Urinary bladder (tissue), 4 donors: ENCODE results near the gene GMFB. TPM values are rescaled to one million over a fixed set of nuclear protein-coding genes. Genes with fewer than 3 reads are reported as not detected.

ENCODE experiments used
- DNase-seq: peaks from one replicate; pipeline ENCODE4 v3.0.0-alpha.2; 2015; ENCODE audit errors: extremely low spot score
- H3K27ac ChIP-seq: one replicate; pipeline ENCODE4 v1.5.1; 2013; ENCODE audit warnings: low read depth, mild to moderate bottlenecking, moderate library complexity
- H3K36me3 ChIP-seq: one replicate; pipeline ENCODE4 v1.6.1; 2013; ENCODE audit warnings: mild to moderate bottlenecking, moderate library complexity; ENCODE audit not compliant: insufficient read depth
- H3K4me1 ChIP-seq: one replicate; pipeline ENCODE4 v1.6.1; 2013; ENCODE audit warnings: mild to moderate bottlenecking, moderate library complexity; ENCODE audit not compliant: insufficient read depth
- H3K4me3 ChIP-seq: one replicate; pipeline ENCODE4 v1.5.1; 2013; ENCODE audit warnings: low read depth, low read length
- WGBS: extraction: QIAGEN DNeasy Blood & Tissue Kit; methylation state at CpG from one replicate; pipeline ENCODE4 v1.1.7; 2013; 5-methylcytosine and 5-hydroxymethylcytosine counted together
- polyA plus RNA-seq: library from polyadenylated mRNA; stranded (reverse); fragments of 200-250 nt; gene quantifications from one replicate; pipeline ENCODE4 v1.2.3, GENCODE V29; 2013
- total RNA-seq: library from RNA; depleted of rRNA; stranded (reverse); fragments of >200 nt; gene quantifications from one replicate; pipeline ENCODE4 v1.2.3, GENCODE V29; 2014
- donor health status: healthy with polysubstance abuse.
- donor health status: healthy.

Gene GMFB
- total and polyA plus RNA-seq, 2 donors, result 18.3 to 120 TPM

DNA sequence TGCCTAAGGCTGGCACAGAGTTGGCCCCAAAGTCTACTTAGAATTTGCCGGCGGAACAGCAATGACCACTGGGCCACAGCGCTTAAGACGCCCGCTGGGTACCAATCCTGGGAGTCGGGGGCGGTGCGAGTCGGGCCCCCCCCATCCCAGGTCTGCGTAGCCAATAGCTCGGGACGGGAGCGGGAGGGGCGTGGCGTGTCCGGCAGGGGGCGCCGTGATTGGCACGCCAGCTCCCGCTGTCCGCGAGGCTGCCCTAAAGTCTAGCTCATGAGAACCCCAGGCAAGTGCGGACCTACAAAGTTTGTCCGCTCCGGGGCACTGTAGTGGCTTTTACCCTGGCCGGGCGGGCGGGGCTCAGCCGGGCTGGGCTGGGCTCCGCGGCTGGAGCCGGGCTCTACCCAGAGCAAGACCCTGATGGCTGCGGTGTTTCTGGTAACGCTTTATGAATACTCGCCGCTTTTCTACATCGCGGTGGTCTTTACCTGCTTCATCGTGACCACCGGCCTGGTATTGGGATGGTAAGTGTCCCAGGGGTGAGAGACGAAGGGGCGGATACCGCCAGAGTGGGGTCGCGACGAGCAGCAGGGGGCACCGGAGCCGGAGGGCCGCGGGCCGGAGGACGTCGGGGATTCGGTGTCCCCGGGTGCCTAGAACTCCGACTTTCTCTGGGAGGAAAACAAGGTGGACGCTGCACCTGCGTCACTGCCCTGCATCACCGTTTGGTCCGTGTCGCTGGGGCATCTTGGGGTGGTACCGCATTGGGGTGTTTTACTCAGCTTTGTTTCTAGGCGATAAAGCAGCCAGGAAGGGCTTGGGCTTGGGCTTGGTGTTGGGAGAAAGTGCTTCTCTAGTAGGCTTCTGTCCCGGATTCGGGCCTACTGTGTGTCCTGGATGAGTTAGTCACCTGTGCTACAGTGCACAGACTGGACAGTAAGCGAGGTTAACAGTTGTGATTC is 21.0 kb upstream of the GMFB start, which contains the start of gene CGRRF1:
Gene CGRRF1, plus strand, starts transcription at position 361 of the 956 bp plus-strand sequence. Its CDS starts 54 bp downstream, at position 415.
- no peaks in the 10 kb centered on the region for H3K36me3 ChIP-seq
- H3K4me3 ChIP-seq, result peak within 1 kb of the TSS; percentile 79
- peak within 1 kb of the TSS; percentile 58 for H3K27ac ChIP-seq
- peak; percentile 90 for DNase-seq
- peaks cover 1% of the 10 kb centered on the region for H3K4me1 ChIP-seq
- WGBS, result under 1% methylated on average over 66 of the region's 66 CpGs

GRCh38 chr14:54503486-54503885 is 14.7 kb upstream of the GMFB start:
- no peaks in the 10 kb centered on the region for H3K36me3 ChIP-seq
- no peak overlapping the region for H3K27ac ChIP-seq
- no peaks in the 10 kb centered on the region for H3K4me1 ChIP-seq
- no peak for DNase-seq
- H3K4me3 ChIP-seq, result no peak overlapping the region
- 75% methylated on average over 3 of the region's 3 CpGs for WGBS

- Histone ChIP-seq H3K36me3 (no peaks in the 10 kb centered on the region), H3K4me1 (no peaks in the 10 kb centered on the region), H3K4me3 (no peak overlapping the region), H3K27ac (no peak overlapping the region)
- WGBS, result 25% methylated on average over 2 of the region's 2 CpGs
- DNase-seq, result no peak
These were observed 13.8 kb upstream of the GMFB start for GRCh38 chr14:54502602-54503001.

DNA sequence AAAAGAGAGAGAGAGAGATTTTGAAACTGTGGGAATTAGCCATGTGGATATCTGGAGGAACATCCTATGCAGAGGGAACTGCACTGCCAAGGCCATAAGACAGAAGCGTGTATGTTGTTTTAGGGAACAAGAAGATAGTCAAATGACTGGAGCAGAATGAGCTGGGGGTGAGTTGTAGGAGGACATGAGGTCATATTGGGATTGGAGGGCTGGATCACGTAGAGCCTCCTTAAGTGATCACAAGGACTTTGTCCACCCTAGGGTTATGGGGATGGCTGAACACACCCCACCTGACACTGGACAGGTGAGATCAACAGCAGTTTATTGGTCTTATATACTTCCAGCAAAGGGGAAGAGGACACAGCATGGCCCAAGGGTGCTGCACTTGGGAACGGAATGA is 12.7 kb upstream of the GMFB start:
- Histone ChIP-seq H3K27ac (no peak overlapping the region), H3K36me3 (no peaks in the 10 kb centered on the region), H3K4me3 (no peak overlapping the region), H3K4me1 (no peaks in the 10 kb centered on the region)
- DNase-seq, result no peak
- 89% methylated on average over 3 of the region's 3 CpGs for WGBS

DNA sequence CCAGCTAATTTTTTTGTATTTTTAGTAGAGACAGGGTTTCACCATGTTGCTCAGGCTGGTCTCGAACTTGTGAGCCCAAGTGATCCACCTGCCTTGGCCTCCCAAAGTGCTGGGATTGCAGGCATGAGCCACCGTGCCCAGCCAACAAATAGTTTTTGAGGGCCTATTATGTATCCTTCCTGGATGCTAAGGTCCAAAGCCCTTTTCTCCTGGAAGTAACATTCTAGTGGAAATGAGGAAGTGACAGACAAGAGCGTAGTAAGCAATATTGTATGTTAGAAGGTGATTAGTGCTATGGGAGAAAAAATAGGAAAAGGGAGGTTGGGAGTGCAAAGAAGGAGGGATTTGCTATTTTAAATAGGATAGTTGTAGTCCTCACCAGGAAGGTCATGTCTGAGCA is 12.0 kb upstream of the GMFB start:
- no peaks in the 10 kb centered on the region for H3K4me1 ChIP-seq
- H3K27ac ChIP-seq, result no peak overlapping the region
- no peaks in the 10 kb centered on the region for H3K36me3 ChIP-seq
- WGBS, result 84% methylated on average over 3 of the region's 3 CpGs
- DNase-seq, result no peak
- no peak overlapping the region for H3K4me3 ChIP-seq

GRCh38 chr14:54498579-54498978 is 9.8 kb upstream of the GMFB start:
- no peak for DNase-seq
- 60% methylated on average over 7 of the region's 7 CpGs for WGBS
- Histone ChIP-seq H3K4me3 (no peak overlapping the region), H3K4me1 (no peaks in the 10 kb centered on the region), H3K36me3 (no peaks in the 10 kb centered on the region), H3K27ac (no peak overlapping the region)

- H3K4me1 ChIP-seq, result no peaks in the 10 kb centered on the region
- WGBS, result 66% methylated on average over 5 of the region's 5 CpGs
- no peaks in the 10 kb centered on the region for H3K36me3 ChIP-seq
- no peak overlapping the region for H3K4me3 ChIP-seq
- H3K27ac ChIP-seq, result no peak overlapping the region
- DNase-seq, result no peak
These were observed 9.3 kb upstream of the GMFB start for GRCh38 chr14:54498095-54498531.

GRCh38 chr14:54497224-54497623 is 8.4 kb upstream of the GMFB start:
- no peak overlapping the region for H3K4me3 ChIP-seq
- 65% methylated on average over 2 of the region's 2 CpGs for WGBS
- no peak for DNase-seq
- H3K36me3 ChIP-seq, result no peaks in the 10 kb centered on the region
- no peak overlapping the region for H3K27ac ChIP-seq
- H3K4me1 ChIP-seq, result no peaks in the 10 kb centered on the region

GRCh38 chr14:54493293-54493692 is 4.5 kb upstream of the GMFB start:
- H3K27ac ChIP-seq, result no peak overlapping the region
- 51% methylated on average over 13 of the region's 13 CpGs for WGBS

GRCh38 chr14:54490445-54491175 is 1.8 kb upstream of the GMFB start:
- H3K27ac ChIP-seq, result no peak overlapping the region
- DNase-seq, result no peak
- WGBS, result 15% methylated on average over 3 of the region's 3 CpGs
- no peak overlapping the region for H3K4me3 ChIP-seq
- no peaks in the 10 kb centered on the region for H3K36me3 ChIP-seq
- H3K4me1 ChIP-seq, result no peaks in the 10 kb centered on the region

More at GRCh38 chr14:54493293-54493692, 4.5 kb upstream of the GMFB start:
- Histone ChIP-seq H3K4me1 (no peaks in the 10 kb centered on the region), H3K36me3 (no peaks in the 10 kb centered on the region), H3K4me3 (no peak overlapping the region)
- no peak for DNase-seq

- 94% methylated on average over 4 of the region's 4 CpGs for WGBS
- DNase-seq, result no peak
- no peak overlapping the region for H3K27ac ChIP-seq
- no peaks in the 10 kb centered on the region for H3K4me1 ChIP-seq
- no peak overlapping the region for H3K4me3 ChIP-seq
- H3K36me3 ChIP-seq, result no peaks in the 10 kb centered on the region
These were observed 1.1 kb upstream of the GMFB start for GRCh38 chr14:54489731-54490444.

GRCh38 chr14:54489318-54489683 is 521 bp upstream of the GMFB start:
- Histone ChIP-seq H3K4me3 (peak overlapping the region; percentile 35), H3K36me3 (no peaks in the 10 kb centered on the region), H3K4me1 (no peaks in the 10 kb centered on the region), H3K27ac (peak overlapping the region; percentile 85)
- DNase-seq, result no peak
- WGBS, result 17% methylated on average over 5 of the region's 5 CpGs

DNA sequence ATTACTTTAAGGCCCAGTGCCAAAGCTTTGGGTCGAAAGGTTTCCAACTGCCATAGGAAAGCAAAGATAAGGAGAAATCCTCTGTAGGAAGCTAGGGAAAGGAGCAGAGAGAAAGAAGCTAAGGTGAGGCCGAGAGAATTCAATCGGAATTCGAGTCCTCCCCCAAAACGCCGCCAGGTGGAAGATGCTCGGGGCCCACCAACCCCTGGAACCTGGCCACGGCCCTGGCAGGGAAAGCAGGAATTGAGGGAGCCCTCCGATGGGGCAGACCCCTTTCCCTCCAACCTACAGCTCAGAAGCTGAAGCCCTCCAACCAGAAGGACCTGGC is 498 bp downstream of the GMFB start:
- peak overlapping the region; percentile 96 for H3K27ac ChIP-seq
- no peak for DNase-seq
- H3K36me3 ChIP-seq, result no peaks in the 10 kb centered on the region
- no peaks in the 10 kb centered on the region for H3K4me1 ChIP-seq
- WGBS, result under 1% methylated on average over 9 of the region's 9 CpGs
- peak overlapping the region; percentile 87 for H3K4me3 ChIP-seq
